PC-3 (cell line): ENCODE measurements around the gene C20orf173.

Experiments used
- EZH2 ChIP-seq: fragments of 300-600 bp; sonication (generic); IDR thresholded peaks from one replicate; pipeline ENCODE4 v1.6.1; 2017; ENCODE audit warnings: antibody characterized with exemption, mild to moderate bottlenecking, low read length; ENCODE audit not compliant: unreplicated experiment
- EZH2phosphoT487 ChIP-seq: fragments of 300-600 bp; sonication (generic); IDR thresholded peaks from 2 replicates; pipeline ENCODE4 v1.6.1; 2018; ENCODE audit warnings: mild to moderate bottlenecking, antibody characterized with exemption, low read length, borderline replicate concordance
- TF ChIP-seq, protein P1 (sequence below): fragments of 300-600 bp; sonication (generic); conservative IDR thresholded peaks from 2 replicates; pipeline ENCODE4 v1.5.1; 2017; ENCODE audit warnings: antibody characterized with exemption, low read depth, mild to moderate bottlenecking, low read length

DNA sequence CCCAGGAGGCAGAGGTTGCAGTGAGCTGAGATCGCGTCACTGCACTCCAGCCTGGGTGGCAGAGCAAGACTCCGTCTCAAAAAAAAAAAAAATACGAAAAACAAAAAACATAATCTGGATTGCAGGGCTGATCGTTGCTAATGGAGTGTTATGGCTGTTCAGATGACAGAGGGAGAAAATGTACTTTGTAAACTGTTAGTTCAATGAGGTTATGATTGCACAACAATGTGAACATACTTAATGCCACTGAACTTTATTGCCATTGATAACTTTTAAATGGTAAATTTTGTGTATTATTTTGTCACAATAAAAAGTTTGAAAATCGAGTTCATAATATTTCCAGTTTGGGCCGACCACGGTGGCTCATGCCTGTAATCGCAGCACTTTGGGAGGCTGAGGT is 10.5 kb downstream of the C20orf173 start:
- TF ChIP-seq, protein P1, sequence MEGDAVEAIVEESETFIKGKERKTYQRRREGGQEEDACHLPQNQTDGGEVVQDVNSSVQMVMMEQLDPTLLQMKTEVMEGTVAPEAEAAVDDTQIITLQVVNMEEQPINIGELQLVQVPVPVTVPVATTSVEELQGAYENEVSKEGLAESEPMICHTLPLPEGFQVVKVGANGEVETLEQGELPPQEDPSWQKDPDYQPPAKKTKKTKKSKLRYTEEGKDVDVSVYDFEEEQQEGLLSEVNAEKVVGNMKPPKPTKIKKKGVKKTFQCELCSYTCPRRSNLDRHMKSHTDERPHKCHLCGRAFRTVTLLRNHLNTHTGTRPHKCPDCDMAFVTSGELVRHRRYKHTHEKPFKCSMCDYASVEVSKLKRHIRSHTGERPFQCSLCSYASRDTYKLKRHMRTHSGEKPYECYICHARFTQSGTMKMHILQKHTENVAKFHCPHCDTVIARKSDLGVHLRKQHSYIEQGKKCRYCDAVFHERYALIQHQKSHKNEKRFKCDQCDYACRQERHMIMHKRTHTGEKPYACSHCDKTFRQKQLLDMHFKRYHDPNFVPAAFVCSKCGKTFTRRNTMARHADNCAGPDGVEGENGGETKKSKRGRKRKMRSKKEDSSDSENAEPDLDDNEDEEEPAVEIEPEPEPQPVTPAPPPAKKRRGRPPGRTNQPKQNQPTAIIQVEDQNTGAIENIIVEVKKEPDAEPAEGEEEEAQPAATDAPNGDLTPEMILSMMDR = no peak
- TF ChIP-seq EZH2 (no peak), EZH2phosphoT487 (no peak)
